ENCODE data around the gene HHIP. TPM values are rescaled to one million over a fixed set of nuclear protein-coding genes. Genes with fewer than 3 reads are reported as not detected.
A peak's percentile ranks its signal among the peaks of the same experiment; 100 is the strongest.

Gene HHIP
- total and polyA plus RNA-seq, 7 donors: 0.01 to 0.56 (median 0.18) TPM; not detected in 1

DNA sequence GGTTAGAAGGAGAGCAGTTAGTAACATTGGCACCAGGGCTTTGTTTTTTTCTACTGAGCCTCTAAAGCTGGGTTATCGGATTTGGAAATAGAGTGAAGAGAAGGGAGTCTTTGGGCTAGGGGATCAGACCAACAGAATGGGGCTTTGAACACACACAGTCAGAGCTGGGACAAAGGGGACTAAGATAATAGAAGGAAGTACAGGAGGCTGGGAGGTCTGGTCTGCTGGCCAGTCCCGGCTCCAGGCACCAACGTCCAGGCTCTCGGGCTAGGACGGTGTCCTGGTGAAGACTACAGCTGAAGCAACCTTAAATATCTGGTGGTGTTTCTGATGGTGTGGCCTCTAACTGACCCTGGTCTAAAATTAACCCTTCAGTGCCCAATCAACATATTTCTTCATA lies 57.5 kb downstream of the HHIP start:
- intact Hi-C loops (cut with DNase I): no loop called here
- no peak for ATAC-seq

DNA sequence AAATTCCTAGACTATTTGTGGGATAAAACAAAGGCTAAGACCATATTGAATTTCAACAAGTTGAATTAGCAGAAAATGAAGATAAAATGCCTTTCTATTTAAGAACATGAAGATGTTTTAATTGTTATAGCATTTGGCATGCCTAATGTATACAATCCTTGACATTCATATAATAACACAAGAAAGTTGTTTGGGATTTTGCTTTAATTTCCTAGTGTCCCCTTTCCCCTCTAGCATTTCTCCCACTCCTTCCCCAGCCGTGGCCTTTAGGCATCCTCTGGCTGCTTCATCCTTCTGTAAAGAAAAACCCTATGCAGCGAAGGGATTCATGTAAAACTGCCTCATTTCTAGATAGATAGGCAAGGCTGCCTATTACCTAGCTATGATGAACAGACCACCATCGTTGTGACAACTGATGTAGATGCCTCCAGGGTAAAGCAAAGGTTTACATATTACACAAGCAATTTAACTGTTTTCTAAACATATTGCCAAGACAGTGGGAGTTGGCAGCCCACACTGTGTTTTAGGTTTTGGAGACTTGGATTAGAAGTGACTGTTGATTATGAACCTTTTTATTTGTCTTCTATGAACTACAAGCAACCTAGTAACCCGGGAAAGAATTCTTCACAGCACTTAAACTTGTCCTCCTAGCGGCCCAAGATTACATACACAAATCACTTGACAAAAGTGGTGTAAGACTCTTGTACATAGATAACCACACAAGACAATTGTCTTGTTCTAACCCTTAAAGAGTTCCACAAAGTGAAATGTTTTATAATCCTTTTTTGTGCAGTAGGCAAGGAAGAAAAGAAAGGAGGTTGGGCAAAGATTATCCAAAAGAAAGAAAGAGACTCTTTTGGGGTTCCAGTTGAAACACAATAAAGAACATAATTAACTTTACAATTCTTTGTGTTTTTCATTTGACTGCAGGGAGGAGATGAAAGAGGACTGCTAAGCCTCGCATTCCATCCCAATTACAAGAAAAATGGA lies 59.9 kb downstream of the HHIP start:
- no peak overlapping the region for H3K27ac ChIP-seq
- no peaks in the 10 kb centered on the region for H3K27me3 ChIP-seq (ENCODE audit: insufficient read depth in 3 of 3, low read length in 2 of 3)
- H3K9me3 ChIP-seq: no peaks in the 10 kb centered on the region
- no peak overlapping the region for H3K4me3 ChIP-seq
- 51 to 67% (median 67%) methylated on average over 6 of the region's 6 CpGs for WGBS, 3 donors
- no peaks in the 10 kb centered on the region for H3K36me3 ChIP-seq (ENCODE audit: insufficient read depth in 1 of 2, low read depth in 1 of 2)
- ATAC-seq: no peak
- no peaks in the 10 kb centered on the region for H3K4me1 ChIP-seq
- no peak for DNase-seq
- intact Hi-C loops (cut with DNase I): no loop called here
- TF ChIP-seq, protein P1, sequence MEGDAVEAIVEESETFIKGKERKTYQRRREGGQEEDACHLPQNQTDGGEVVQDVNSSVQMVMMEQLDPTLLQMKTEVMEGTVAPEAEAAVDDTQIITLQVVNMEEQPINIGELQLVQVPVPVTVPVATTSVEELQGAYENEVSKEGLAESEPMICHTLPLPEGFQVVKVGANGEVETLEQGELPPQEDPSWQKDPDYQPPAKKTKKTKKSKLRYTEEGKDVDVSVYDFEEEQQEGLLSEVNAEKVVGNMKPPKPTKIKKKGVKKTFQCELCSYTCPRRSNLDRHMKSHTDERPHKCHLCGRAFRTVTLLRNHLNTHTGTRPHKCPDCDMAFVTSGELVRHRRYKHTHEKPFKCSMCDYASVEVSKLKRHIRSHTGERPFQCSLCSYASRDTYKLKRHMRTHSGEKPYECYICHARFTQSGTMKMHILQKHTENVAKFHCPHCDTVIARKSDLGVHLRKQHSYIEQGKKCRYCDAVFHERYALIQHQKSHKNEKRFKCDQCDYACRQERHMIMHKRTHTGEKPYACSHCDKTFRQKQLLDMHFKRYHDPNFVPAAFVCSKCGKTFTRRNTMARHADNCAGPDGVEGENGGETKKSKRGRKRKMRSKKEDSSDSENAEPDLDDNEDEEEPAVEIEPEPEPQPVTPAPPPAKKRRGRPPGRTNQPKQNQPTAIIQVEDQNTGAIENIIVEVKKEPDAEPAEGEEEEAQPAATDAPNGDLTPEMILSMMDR (IDR thresholded peaks at IDR 0.05): no peak

More for the DNA sequence above, 57.5 kb downstream of the HHIP start:
- Histone ChIP-seq H3K4me1 (no peaks in the 10 kb centered on the region), H3K9me3 (no peaks in the 10 kb centered on the region), H3K4me3 (no peak overlapping the region), H3K27ac (no peak overlapping the region), H3K36me3 (ENCODE audit: insufficient read depth in 1 of 2, low read depth in 1 of 2) (no peaks in the 10 kb centered on the region), H3K27me3 (ENCODE audit: insufficient read depth in 3 of 3, low read length in 2 of 3) (no peaks in the 10 kb centered on the region)
- 75 to 81% (median 78%) methylated on average over 5 of the region's 5 CpGs for WGBS, 3 donors
- DNase-seq: no peak
- TF ChIP-seq, protein P1 (IDR thresholded peaks at IDR 0.05): no peak

DNA sequence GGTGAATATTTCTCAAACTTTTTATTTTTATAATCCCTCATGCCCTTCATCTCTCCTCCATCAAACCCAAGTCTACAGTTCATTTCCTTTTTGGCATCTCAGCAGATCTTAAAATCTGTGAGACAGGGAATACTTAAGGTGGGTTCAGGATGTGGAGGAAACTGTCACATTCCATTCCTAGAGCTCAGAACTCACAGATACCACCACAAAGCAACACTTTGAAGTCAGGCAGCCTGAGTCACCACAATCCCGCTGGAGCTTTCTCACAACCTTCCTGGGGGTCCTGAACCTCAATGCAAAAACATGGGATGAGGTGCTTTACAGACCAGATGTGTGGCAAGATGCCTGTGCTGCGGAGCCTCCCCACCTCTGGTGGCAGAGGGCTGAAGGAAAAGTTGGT lies 63.2 kb downstream of the HHIP start:
- no peak for DNase-seq
- no peak overlapping the region for H3K27ac ChIP-seq
- H3K4me3 ChIP-seq: no peak overlapping the region
- H3K27me3 ChIP-seq (ENCODE audit: insufficient read depth in 3 of 3, low read length in 2 of 3): no peaks in the 10 kb centered on the region
- TF ChIP-seq, protein P1 (IDR thresholded peaks at IDR 0.05): no peak
- H3K9me3 ChIP-seq: no peaks in the 10 kb centered on the region
- 76 to 86% (median 81%) methylated on average over 2 of the region's 2 CpGs for WGBS, 3 donors
- intact Hi-C loops (cut with DNase I): no loop called here
- H3K4me1 ChIP-seq: no peaks in the 10 kb centered on the region
- no peaks in the 10 kb centered on the region for H3K36me3 ChIP-seq (ENCODE audit: insufficient read depth in 1 of 2, low read depth in 1 of 2)
- no peak for ATAC-seq

DNA sequence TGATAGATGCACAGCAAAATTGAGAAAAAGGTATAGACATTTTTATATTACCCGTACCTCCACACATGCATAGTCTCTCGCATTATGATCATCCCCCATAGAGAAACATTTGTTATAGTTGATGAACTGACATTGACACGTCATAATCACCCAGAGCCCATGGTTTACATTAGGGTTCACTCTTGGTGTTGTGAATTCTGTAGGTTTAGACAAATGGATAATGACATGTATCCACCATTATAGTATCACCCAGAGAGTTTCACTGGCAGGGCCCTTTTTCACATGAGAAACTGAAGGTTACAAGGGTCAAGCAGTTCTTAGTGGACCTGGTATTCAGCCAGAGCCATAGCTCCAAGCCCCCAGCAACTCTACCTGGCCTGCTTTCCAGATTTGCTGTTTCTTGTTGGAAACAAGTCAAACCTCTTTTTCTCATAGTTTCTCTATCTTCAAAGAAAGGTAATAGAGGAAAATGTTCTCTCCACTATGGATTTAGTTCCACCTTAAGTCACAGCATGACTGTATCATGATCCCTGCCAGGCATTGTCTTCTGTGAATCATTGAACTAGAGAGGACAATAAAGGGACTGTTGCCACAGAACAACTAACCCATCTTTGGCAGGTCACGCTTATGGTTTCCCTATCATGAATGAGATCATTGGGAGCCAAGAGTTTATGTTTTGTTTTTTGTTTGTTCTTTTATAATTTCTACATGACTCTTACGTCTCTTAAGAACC lies 64.0 kb downstream of the HHIP start:
- Histone ChIP-seq H3K4me1 (no peaks in the 10 kb centered on the region), H3K36me3 (ENCODE audit: insufficient read depth in 1 of 2, low read depth in 1 of 2) (no peaks in the 10 kb centered on the region), H3K27ac (no peak overlapping the region), H3K9me3 (no peaks in the 10 kb centered on the region), H3K4me3 (no peak overlapping the region), H3K27me3 (ENCODE audit: insufficient read depth in 3 of 3, low read length in 2 of 3) (no peaks in the 10 kb centered on the region)
- TF ChIP-seq, protein P1 (IDR thresholded peaks at IDR 0.05): no peak
- DNase-seq (no peak), ATAC-seq (peak in 2 of 4 donors; percentile 45 to 50)
- intact Hi-C loops (cut with DNase I): no loop called here
- WGBS, 3 donors: 66 to 71% (median 69%) methylated on average over 5 of the region's 5 CpGs

Measured in psoas muscle (tissue), 8 donors.